Rectal smooth muscle tissue (tissue), 1 donor: Measurements from ENCODE around the gene EFNA4.

Source experiments
- H3K27ac ChIP-seq: one replicate; pipeline ENCODE4 v1.7.0; 2013; ENCODE audit warnings: low read depth, low read length, inconsistent platforms
- H3K27me3 ChIP-seq: one replicate; pipeline ENCODE4 v1.7.0; 2013; ENCODE audit warnings: low read length; ENCODE audit not compliant: control insufficient read depth, insufficient read depth
- H3K36me3 ChIP-seq: one replicate; pipeline ENCODE4 v1.7.0; 2013; ENCODE audit warnings: low read length; ENCODE audit not compliant: control insufficient read depth, insufficient read depth
- H3K4me1 ChIP-seq: one replicate; pipeline ENCODE4 v1.7.0; 2013; ENCODE audit warnings: low read length; ENCODE audit not compliant: control insufficient read depth, insufficient read depth
- H3K4me3 ChIP-seq: one replicate; pipeline ENCODE4 v1.7.0; 2013; ENCODE audit warnings: low read length
- H3K9ac ChIP-seq: one replicate; pipeline ENCODE4 v1.7.0; 2013; ENCODE audit warnings: low read length

EFNA4 gene

GRCh38 chr1:155062702-155063411, 683 bp upstream of the EFNA4 start:
- Histone ChIP-seq H3K27ac (no peak overlapping the region), H3K9ac (peak overlapping the region; percentile 24), H3K4me1 (peaks cover 9% of the 10 kb centered on the region), H3K36me3 (peaks cover 4% of the 10 kb centered on the region), H3K27me3 (no peaks in the 10 kb centered on the region), H3K4me3 (peak overlapping the region; percentile 93)

- Histone ChIP-seq H3K36me3 (peaks cover 9% of the 10 kb centered on the region), H3K27ac (no peak overlapping the region), H3K27me3 (no peaks in the 10 kb centered on the region), H3K4me3 (peak overlapping the region; percentile 93), H3K4me1 (peaks cover 9% of the 10 kb centered on the region), H3K9ac (peak overlapping the region; percentile 57)
These were observed 731 bp downstream of the EFNA4 start for GRCh38 chr1:155064111-155064831.

- peaks cover 11% of the 10 kb centered on the region for H3K36me3 ChIP-seq
- no peak overlapping the region for H3K27ac ChIP-seq
- no peak overlapping the region for H3K9ac ChIP-seq
- peaks cover 9% of the 10 kb centered on the region for H3K4me1 ChIP-seq
- H3K27me3 ChIP-seq: no peaks in the 10 kb centered on the region
- H3K4me3 ChIP-seq: no peak overlapping the region
These were observed 1.4 kb downstream of the EFNA4 start for GRCh38 chr1:155064832-155065429.

- no peaks in the 10 kb centered on the region for H3K27me3 ChIP-seq
- no peak overlapping the region for H3K4me3 ChIP-seq
- H3K9ac ChIP-seq: no peak overlapping the region
- no peak overlapping the region for H3K27ac ChIP-seq
- peaks cover 12% of the 10 kb centered on the region for H3K4me1 ChIP-seq
- H3K36me3 ChIP-seq: peaks cover 8% of the 10 kb centered on the region
These were observed 3.2 kb downstream of the EFNA4 start for GRCh38 chr1:155066777-155067176.

- no peak overlapping the region for H3K9ac ChIP-seq
- H3K4me1 ChIP-seq: peaks cover 5% of the 10 kb centered on the region
- peaks cover 8% of the 10 kb centered on the region for H3K36me3 ChIP-seq
- no peak overlapping the region for H3K27ac ChIP-seq
- no peaks in the 10 kb centered on the region for H3K27me3 ChIP-seq
- H3K4me3 ChIP-seq: no peak overlapping the region
These were observed 5.1 kb downstream of the EFNA4 start for GRCh38 chr1:155068599-155068998.

GRCh38 chr1:155069551-155070157, 6.1 kb downstream of the EFNA4 start:
- Histone ChIP-seq H3K9ac (no peak overlapping the region), H3K4me1 (peaks cover 5% of the 10 kb centered on the region), H3K27ac (no peak overlapping the region)

GRCh38 chr1:155070158-155070621, 6.7 kb downstream of the EFNA4 start:
- no peaks in the 10 kb centered on the region for H3K27me3 ChIP-seq
- peak overlapping the region; percentile 68 for H3K9ac ChIP-seq
- H3K4me1 ChIP-seq: peaks cover 5% of the 10 kb centered on the region
- peak overlapping the region; percentile 76 for H3K4me3 ChIP-seq
- peaks cover 8% of the 10 kb centered on the region for H3K36me3 ChIP-seq
- no peak overlapping the region for H3K27ac ChIP-seq

More at GRCh38 chr1:155069551-155070157, 6.1 kb downstream of the EFNA4 start:
- Histone ChIP-seq H3K27me3 (no peaks in the 10 kb centered on the region), H3K36me3 (peaks cover 8% of the 10 kb centered on the region), H3K4me3 (no peak overlapping the region)

GRCh38 chr1:155070721-155071569, 7.4 kb downstream of the EFNA4 start:
- peak overlapping the region; percentile 68 for H3K9ac ChIP-seq
- peak overlapping the region; percentile 34 for H3K27ac ChIP-seq
- peaks cover 8% of the 10 kb centered on the region for H3K36me3 ChIP-seq
- H3K4me3 ChIP-seq: peak overlapping the region; percentile 76
- peaks cover 5% of the 10 kb centered on the region for H3K4me1 ChIP-seq
- no peaks in the 10 kb centered on the region for H3K27me3 ChIP-seq

- peaks cover 8% of the 10 kb centered on the region for H3K36me3 ChIP-seq
- H3K4me1 ChIP-seq: peaks cover 5% of the 10 kb centered on the region
- no peak overlapping the region for H3K27ac ChIP-seq
- H3K4me3 ChIP-seq: peak overlapping the region; percentile 76
- no peaks in the 10 kb centered on the region for H3K27me3 ChIP-seq
- H3K9ac ChIP-seq: no peak overlapping the region
These were observed 8.2 kb downstream of the EFNA4 start for GRCh38 chr1:155071701-155072100.

- peaks cover 5% of the 10 kb centered on the region for H3K4me1 ChIP-seq
- H3K4me3 ChIP-seq: no peak overlapping the region
These were observed 9.2 kb downstream of the EFNA4 start for GRCh38 chr1:155072531-155073289.

More at GRCh38 chr1:155072531-155073289, 9.2 kb downstream of the EFNA4 start:
- peaks cover 6% of the 10 kb centered on the region for H3K36me3 ChIP-seq
- H3K9ac ChIP-seq: no peak overlapping the region
- no peak overlapping the region for H3K27ac ChIP-seq
- no peaks in the 10 kb centered on the region for H3K27me3 ChIP-seq
